Measurements from ENCODE around the gene GPHN.

Gene GPHN

DNA sequence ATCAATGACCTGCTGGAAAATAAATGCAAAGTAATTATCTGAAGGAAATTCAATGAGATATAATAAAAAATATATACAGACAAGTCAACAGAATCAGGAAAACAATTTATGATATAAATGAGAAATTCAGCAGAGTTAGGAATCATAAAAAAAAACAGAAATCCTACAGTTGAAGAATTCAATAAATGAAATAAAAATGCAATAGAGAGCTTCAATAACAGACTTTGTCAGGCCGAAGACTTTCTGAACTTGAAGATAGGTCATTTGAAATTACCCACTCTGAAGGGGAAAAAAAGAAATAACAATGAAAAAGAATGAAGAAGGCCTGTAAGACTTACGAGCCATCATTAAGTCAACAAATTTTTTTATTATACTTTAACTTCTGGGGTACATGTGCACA is 665.8 kb downstream of the GPHN start:
- no peak for DNase-seq

GRCh38 chr14:67186172-67186768 is 678.3 kb downstream of the GPHN start:
- DNase-seq = no peak

DNA sequence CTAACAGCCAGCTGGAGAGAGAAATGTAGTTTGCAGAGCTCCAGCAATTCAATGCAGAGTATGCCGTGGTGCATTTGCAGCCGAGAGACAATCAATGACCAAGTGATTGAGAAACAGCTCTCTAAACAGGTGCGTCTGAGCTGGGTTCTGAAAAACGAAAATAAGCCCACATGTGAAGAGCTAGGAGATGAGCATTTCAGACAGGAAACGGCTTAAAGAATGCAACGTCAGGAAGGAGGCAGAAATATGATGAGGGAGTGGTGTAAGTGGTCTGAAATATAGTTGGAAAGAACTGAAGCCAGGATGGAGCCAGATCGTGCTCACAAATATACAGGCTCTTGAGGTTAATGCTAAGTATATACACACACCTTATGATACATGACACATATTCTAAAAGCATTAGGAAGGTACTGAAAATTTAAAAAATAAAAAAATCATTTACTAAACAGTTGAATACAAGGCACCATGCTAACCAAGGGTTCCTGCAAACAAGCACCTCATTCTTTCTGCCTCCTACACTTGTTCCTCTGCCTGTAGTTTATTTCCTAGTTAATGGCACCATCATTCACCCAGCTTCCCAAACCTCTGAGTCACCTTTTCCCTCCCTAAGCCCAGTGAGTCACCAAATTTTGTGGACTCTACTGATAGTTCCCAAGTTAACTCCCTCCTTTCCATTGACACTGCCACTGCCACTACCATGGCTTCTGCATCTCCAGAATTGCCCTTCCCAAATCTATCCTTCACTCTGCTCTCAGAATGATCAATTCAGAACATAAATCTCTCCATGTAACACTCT is 679.0 kb downstream of the GPHN start:
- DNase-seq = no peak

GRCh38 chr14:67187826-67188225 is 679.9 kb downstream of the GPHN start:
- no peak for DNase-seq

DNA sequence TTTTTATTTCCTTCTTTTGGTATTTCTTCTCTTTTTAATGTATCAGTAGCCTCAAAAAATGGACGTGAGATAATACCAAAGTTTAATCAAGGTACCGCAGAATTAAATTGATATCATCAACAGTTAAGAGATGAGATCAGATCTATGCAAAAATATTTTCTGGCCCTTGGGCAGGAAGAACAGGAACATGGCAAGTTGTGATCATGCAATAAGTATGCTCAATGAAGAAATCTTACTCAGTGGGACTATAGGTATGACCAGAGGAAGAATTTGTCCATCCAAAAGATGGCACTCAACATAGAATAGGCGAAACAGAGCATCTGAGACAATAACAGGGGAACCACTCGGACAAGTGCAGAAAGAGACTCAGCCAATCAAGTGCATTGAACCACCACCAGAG is 680.4 kb downstream of the GPHN start:
- DNase-seq = no peak

DNA sequence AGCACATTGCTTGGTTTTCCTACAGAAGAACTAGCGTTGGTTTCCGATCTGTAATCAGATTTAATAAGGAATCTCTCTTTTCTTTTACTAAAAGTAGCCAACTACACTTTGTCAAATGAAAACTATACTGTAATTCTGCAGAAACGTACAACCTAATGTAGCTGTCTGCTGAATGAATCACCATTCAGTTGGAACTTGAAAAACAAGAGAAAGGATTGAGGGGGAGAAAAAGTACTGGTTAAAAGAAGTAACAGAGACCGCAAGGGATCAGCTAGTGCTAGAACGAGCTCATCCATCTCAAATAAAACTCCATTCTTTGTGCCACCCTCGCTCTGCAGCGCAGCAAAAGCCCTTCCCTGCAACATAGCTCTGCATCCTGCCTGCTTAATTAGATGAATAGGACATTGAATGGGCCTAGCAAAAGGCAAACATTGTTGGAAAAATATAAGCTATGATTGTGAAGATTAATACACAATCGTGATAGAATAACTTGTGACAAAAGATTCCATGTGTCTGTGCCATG is 683.9 kb downstream of the GPHN start:
- DNase-seq = no peak

DNA sequence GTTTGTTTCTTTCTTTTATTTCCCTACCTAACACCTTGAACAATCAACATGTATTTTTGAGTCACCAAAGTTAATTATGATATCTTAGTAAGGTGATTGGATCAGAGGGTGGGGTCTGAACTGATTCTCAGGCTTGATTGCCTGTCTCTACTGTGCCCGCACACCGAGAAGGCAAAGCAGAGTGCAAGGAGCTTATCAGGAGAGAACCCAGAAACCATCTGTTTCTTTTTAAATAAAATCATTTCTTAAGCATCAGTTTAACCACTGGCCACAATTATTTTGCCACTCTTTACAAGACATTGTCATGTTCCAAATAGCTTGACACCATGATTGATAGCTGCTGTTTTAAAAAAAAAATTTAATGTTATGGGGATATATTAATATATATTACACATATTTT is 684.4 kb downstream of the GPHN start:
- DNase-seq = no peak

- no peak for DNase-seq
Measured at GRCh38 chr14:67195279-67195678, 687.3 kb downstream of the GPHN start.

- no peak for DNase-seq
Measured at GRCh38 chr14:67199016-67199415, 691.1 kb downstream of the GPHN start.

DNA sequence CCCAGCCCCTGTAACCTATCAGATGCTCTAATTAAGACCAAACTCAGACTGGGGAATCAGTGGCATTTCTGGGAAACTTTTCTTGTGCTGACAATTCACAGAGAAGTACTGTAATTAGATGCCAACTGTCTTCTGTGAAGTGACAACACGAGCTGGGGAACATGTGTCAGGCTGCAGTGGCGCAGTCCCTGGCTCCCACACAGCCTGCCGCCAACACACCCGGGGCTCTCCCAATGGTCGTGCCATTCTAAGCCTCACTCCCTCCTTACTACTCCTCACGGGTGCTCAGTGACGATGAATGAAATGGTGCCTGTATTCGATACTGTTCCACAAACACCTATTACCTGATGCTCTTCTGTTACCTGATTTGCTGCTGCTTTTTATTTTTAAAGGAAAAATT is 699.9 kb downstream of the GPHN start:
- no peak for DNase-seq

GRCh38 chr14:67218126-67218525 is 710.2 kb downstream of the GPHN start:
- DNase-seq = no peak

DNA sequence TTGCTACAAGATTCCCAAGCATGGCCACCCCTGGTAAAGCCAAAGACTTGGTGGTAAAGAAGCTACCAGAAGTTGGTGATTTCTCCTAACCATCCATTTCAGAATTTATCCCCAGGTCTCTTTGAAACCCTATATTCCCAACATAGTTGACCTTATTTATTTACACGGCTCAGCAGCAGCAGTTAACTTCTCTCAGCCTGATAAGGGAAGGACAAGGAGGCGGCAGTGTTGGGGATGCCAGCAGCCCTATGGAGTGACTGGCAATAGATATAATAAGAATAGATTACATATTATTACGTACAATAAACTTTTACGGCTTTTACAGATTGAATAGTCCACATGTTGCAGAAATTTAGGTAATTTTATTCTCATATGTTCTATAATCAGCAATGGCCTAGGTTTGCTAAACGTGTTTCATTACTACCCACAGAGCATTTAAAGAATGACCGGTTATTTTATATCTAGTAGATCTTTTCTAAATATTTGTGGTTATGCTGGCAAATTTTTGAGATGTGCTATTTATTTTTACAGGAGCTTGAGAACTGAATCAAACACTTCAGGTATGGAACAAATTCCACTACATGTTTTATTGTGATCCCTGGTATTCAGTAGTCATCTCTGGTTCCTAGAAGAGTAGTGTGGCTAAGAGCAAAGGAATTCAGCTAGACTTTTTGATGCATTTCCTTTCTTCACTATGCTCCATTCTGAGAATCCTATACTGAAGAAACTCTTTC is 713.5 kb downstream of the GPHN start:
- DNase-seq = no peak

DNA sequence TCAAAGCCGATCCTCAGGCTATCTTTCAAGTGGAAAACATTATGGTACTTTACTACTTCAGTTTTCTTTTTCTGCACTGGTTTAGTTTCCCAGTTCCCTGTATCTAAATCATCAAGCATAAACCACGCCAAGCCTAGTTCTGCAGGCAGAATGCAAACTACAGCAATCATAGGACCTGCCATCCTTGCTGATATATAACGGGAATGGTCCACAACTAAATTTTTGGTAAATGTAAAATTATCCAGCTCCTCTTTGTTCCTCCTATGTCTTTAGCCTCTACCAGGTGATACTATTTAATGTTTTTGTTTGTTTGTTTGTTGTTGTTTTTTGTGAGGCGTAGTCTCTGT is 714.0 kb downstream of the GPHN start:
- no peak for DNase-seq

- DNase-seq = no peak
Measured at GRCh38 chr14:67225523-67225922, 717.6 kb downstream of the GPHN start.

DNA sequence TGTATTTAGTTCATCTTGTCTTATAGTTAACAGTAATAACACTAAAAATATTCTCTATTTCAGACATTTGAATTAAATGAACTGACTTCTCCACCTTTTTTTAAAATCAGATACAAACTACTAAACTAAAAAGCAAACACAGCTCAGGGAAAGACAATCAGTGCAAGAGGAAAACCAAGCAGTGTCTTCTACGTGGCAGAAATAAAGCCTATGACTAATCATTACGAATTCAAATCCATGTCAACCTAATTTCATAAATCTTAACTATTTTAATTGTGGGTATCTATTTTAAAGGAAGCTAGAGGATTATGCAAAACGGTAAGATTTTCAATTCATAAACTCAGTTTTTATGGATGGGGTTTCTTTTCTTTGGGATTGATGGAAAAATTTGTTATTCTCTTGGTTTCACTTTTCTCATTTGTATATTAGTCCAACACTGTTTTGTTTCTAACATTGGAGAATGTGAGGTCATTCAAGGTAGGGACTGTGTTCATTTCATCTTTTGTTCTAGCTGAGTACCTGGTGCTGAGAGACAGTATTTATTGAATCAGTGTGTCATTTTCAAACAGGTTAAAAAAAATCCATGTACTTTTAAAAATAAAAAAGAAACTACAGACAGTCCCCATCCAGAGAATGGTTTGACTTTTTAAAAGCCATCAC is 720.5 kb downstream of the GPHN start:
- no peak for DNase-seq

All from right forelimb (tissue), 1 donor.